GM21717 (cell line): Measurements from ENCODE around the gene BHLHE23.
"Not testable (repeated sequence)": the region's sequence is repeated elsewhere in the genome, so short reads cannot be mapped to it uniquely, and the experiment has no call there.

Experiments
- ATAC-seq: cut with Tn5 transposase; IDR thresholded peaks from one replicate; pipeline ENCODE4 v1.9.1; 2021; ENCODE audit warnings: mild to moderate bottlenecking, moderate library complexity; ENCODE audit not compliant: unreplicated experiment

Gene BHLHE23

GRCh38 chr20:62962891-62963613 lies 43.7 kb downstream of the BHLHE23 start:
- no peak for ATAC-seq

DNA sequence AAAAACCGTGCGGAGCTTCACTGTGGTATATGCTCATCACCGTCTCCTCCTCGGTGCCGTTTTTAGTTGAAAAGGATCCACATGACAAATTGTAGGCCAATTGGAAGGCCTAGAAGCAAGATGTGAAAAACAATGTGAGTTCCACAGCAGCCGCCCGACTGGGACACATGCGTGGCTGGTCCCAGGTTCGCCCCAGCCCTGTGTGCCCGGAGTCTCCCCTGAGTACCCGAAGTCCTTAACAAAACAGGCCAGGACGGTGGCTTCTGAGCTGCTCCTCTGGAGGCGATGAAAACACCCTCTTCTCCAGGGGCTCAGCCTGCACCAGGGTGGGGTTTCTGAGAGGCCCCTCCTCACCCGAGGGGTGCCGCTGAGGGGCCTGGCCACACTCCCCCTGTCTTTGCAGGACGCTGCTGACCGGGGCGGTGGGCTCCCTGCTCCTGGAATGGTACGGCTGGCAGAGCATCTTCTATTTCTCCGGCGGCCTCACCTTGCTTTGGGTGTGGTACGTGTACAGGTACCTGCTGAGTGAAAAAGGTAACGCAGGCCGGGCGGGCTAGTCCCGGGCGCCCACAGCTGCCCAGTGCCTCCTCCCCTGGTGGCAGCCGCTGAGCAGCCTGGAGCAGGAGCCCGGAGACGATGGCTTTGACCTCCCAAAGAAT lies 44.4 kb downstream of the BHLHE23 start:
- ATAC-seq: no peak

DNA sequence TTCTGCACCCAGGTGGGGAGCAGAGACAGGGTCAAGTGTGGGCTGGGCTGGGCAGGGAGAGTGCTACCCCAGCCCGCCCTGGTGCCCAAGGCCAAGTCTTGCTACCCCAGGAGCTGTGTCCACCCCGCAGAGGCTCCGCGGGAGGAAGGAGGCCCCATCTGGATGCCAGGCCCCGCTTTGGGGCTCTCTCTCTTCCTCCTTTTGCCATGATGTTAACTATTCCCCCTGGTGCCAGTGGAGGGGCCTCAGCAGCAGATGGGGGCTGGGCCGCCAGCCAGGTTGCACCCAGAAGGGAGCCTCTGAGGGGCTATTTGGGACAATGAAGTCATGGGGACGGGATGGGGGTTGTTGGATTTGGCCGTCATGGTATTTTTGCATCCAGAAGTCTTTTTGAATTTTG lies 45.0 kb downstream of the BHLHE23 start:
- ATAC-seq: no peak

DNA sequence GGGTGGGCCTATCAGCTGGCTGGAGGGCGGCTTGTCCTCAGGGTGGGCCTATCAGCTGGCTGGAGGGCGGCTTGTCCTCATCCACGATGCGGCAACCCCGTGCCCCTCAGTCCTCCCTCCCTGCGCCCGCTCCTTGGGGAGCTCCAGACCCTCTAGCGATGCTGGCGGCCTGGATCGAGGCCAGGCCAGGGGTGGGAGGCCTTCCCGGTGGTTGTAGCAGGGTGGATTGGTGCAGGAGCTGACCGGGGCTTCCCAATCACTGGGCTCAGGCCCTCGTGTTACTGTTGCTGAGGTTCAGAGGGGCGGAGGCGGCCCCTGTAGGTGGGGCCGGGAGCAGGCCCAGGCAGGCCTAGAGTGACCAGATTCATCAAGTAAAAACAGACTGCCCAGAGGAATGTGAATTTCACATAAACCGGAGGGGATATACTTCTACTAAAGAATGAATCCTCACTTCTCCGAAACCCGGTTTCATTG lies 45.4 kb downstream of the BHLHE23 start:
- ATAC-seq: no peak

DNA sequence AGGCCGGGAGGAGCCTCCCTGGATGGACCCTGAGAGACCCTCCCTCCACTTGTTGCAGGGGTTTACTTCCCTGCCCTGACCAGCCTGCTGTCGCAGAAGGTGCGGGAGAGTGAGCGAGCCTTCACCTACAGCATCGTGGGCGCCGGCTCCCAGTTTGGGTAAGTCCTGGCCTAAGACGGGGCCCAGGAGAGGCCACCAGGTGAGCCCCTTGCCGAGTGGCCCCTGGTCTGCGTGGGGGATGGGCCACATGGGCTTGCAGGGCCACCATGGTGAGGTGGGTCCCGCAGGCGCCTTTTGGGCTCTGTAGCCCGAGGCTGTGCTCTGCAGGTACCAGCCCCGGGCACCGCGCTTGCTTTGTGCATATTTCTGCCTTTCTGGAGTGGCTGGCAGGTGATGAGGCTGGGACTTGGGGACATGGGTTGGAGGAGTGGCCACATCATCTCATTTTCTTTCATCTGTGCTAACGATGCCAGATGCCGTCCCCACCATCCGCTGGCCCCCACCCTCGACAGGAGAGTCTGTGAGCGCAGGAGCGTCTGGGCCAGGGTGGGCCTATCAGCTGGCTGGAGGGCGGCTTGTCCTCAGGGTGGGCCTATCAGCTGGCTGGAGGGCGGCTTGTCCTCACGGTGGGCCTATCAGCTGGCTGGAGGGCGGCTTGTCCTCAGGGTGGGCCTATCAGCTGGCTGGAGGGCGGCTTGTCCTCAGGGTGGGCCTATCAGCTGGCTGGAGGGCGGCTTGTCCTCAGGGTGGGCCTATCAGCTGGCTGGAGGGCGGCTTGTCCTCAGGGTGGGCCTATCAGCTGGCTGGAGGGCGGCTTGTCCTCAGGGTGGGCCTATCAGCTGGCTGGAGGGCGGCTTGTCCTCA lies 46.1 kb downstream of the BHLHE23 start:
- not testable (repeated sequence) for ATAC-seq

DNA sequence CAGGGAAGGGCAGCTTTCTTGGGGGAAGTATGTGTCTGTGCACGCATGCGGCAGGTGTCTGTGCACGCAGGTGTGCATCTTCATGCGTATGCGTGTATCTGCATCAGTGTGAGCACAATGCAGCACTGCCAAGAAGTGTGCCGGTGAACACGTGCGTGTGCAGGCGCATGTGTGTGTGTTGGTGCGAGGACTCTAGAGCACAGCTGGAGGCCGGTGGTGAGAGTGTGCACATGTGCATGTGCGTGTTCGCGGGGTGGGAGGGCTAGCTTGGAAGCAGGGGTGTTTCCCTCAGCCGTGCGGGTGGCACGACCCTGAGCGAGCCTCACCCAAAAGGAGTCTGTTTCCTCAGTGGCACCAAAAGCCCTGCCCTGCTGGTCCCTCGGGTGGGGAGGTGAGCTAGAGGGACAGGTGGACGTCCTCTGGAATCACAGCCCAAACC lies 46.7 kb downstream of the BHLHE23 start:
- ATAC-seq: no peak

DNA sequence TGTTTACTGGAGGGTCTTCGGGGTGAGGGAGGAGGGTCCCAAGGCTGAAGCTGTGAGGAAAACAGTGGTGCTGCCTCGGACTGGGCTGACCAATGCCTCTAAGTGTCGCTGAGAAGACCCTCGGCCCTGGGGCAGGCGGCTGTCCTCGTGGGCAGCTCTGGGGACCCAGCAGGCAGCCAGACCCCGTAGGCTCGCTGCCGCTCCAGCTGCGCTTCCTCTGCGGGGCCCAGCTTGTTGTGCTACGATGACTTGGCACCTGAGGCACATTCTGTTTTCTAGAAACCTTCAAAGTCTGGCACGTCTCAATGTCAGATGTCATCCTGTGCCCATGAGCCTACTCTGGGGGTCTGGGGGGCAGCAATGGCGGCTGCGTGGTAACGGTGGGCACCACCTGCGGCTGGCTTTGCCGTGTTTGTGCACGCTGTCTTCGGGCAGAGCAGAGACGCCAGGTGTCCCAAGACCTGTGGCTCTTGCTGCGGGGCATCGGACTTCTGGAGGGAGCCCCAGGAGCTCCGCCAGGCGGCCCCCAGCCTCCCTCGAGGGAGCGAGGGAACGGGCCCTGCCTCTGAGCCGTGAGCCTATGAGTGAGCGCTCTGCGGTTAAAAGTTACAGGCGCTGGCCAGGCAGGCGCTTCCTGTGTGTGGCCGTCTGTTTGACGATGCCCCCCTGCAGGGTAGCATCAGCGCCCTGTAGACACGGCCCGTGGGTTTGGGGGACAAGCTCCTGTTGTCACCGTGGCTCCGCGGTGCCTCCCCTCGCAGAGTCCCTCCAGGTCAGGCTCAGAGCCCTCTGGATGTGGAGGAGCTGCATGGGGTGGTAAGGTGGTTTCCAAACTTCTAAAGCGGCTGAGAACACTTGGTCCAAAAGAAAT lies 47.4 kb downstream of the BHLHE23 start:
- no peak for ATAC-seq

DNA sequence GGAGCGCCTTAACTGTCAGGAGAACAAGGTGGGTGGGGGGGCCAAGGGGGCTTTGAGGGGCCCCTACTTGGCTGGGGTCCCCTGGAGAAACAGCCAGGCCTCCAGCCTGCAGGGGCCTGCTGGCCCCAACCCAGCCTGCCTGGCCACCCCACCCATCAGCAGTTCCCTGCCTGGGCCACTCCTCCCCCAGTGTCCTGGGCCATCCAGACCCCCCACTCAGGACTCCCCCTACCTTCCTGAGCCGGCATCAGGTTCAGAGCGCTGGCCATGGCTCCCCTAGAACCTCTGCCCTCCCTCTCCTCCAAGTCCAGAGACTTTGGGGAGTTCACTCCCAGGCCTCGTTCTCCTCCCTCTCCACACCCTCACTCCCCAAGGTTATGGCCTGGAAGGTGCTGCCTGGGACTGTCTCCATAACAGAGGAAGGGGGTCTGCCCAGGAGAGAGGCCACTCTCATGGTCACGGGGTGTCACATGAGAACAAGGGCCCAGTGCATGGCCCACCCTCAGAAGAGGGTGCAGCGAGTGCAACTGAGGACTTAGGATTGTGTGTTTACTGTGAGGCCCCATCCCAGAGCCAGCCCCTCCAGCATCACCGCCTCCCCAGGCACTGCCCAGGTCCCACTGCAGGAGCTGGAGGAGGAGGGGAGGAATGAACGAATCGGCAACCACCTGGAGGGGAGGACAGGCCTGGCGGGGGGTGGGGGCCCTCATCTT lies 48.2 kb downstream of the BHLHE23 start:
- no peak for ATAC-seq

- no peak for ATAC-seq
Measured at GRCh38 chr20:62957136-62958117, 49.3 kb downstream of the BHLHE23 start.

DNA sequence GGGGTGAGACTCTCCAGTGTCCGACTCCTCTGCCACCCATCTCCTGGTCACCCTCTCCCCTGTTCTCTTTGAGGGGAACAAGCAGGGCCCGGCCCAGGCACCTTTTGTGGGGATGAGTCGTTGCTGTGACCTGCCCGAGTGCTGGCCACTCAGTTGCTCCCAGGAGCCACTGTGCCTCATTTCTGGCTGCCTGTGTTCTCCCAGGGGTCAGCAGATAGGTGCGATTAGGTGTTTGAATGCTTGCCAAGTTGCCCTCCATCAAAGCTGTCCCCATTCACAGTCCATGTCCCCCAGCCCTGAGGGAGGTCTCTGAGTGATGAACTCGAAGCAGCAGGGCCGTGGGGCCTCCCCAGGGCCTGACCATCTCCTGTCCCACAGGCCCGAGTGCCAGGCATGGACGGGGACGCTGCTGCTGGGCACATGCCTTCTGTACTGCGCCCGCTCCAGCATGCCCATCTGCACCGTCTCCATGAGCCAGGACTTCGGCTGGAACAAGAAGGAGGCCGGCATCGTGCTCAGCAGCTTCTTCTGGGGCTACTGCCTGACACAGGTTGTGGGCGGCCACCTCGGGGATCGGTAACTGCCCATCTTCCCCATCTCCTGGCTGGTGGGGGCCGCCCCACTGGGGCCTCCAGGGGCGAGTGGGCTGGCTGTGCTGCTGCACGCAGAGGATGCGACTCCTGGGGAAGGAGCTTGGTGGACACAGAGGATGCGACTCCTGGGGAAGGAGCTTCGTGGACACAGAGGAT lies 50.2 kb downstream of the BHLHE23 start:
- no peak for ATAC-seq
